Right renal pelvis (tissue), 4 donors: ENCODE data around the gene GPHB5. TPM values are rescaled to one million over a fixed set of nuclear protein-coding genes. Genes with fewer than 3 reads are reported as not detected.

Experiments used
- DNase-seq, 4 donors: peaks; one replicate each; pipeline ENCODE4 v3.0.0-alpha.2; 2013; ENCODE audit warnings: low read depth in 4 of 4, low spot score in 3 of 4, missing footprints in 1 of 4
- polyA plus RNA-seq, 4 donors: library from polyadenylated mRNA; unstranded; fragments of 120-200 nt; gene quantifications; one replicate each; pipeline ENCODE4 v1.2.1, GENCODE V29; 2013; ENCODE audit not compliant: insufficient read length in 4 of 4

GPHB5 gene
- polyA plus RNA-seq, 4 donors: not detected

DNA sequence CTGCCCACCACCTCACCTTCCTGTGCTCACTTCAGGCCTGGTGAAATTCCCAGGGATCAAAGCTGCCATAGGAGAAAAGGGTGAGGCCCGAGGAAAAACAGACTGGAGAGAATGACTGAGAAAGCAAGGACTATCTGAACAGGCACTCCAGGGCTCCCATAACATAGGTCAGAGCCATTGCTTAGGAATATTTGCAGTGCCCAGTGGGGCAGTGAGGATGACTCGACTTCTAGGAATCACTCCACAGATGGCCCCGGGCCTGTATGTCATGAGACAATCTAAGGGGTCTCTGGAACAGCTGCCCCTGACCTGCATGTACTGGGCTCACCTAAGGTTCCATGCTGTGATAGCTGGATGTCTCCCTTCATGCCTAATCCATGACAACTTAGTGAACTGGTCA lies 51.6 kb downstream of the GPHB5 start:
- DNase-seq: no peak

DNA sequence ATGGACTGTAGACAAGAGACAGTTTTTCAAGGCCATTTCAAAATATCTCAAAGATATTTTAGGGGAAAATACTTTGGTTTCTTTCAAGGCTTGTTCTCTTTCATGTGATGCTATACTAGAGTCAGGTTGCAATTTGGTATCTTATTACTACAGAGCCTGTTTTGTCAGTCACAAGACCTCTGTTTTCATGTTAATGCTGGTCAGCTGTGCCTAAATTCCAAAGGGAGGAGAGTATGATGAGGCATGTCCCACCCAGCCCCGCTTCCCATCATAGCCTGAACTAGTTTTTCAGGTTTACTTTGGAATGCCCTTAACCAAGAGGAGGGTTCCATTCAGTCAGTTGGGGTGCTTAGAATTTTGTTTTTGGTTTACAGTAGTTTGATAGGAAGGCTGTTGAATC lies 52.6 kb downstream of the GPHB5 start:
- no peak for DNase-seq

Other genes with a start within 250 kb of the GPHB5 start
- gene RHOJ, start 114.5 kb downstream of the GPHB5 start, polyA plus RNA-seq: 10 to 100 TPM; 18.3 to 22.6 (median 21.2) TPM
- gene PPP2R5E, start 224.4 kb upstream of the GPHB5 start, polyA plus RNA-seq: 10 to 100 TPM; 36.1 to 45.3 (median 40.7) TPM